ENCODE results near the gene GFPT1. TPM values are rescaled to one million over a fixed set of nuclear protein-coding genes. Genes with fewer than 3 reads are reported as not detected.

GFPT1 gene
- total RNA-seq, 5 donors from 2014 or later (not counting 1 experiment from before 2014, with no cell fraction given), result 14.9 to 22.1 (median 19.8) TPM

GRCh38 chr2:69297216-69297615 lies 89.8 kb downstream of the GFPT1 start:
- Mint-ChIP-seq H3K4me3 (no peak overlapping the region), H3K9me3 (no peaks in the 10 kb centered on the region), H3K27ac (no peak overlapping the region), H3K4me1 (no peaks in the 10 kb centered on the region), H3K36me3 (no peaks in the 10 kb centered on the region), H3K27me3 (peaks cover 7 to 17% of the 10 kb centered on the region in 2 donors)
- DNase-seq, result no peak
- WGBS (ENCODE audit: insufficient coverage), result 92% methylated on average over 8 of the region's 12 CpGs
- no peak for ATAC-seq (replicated peaks in 1 of 4)
- H3K9me3 ChIP-seq, result no peaks in the 10 kb centered on the region
- no peak overlapping the region for H3K27ac ChIP-seq (ENCODE audit: low read length)
- CTCF ChIA-PET, result no interaction called here
- no peaks in the 10 kb centered on the region for H3K4me1 ChIP-seq (ENCODE audit: control insufficient read depth in 1 of 2, extremely low read depth in 1 of 2, insufficient read depth in 2 of 2, low read length in 2 of 2)
- POLR2A ChIA-PET, result no interaction called here
- no peaks in the 10 kb centered on the region for H3K36me3 ChIP-seq (ENCODE audit: control insufficient read depth in 2 of 2, extremely low read depth in 1 of 2, insufficient read depth in 1 of 2, low read length in 1 of 2)
- peaks cover 0 to 12% of the 10 kb centered on the region in 2 experiments for H3K27me3 ChIP-seq (replicated peaks in 1 of 2; ENCODE audit: control insufficient read depth in 2 of 2, extremely low read depth in 1 of 2, insufficient read depth in 2 of 2, low read length in 1 of 2)
- H3K4me3 ChIP-seq (ENCODE audit: control insufficient read depth in 1 of 2, extremely low read depth in 1 of 2, low read length in 1 of 2), result no peak overlapping the region

- 77% methylated on average over 3 of the region's 3 CpGs for WGBS (ENCODE audit: insufficient coverage)
- no peak overlapping the region for H3K27ac ChIP-seq (ENCODE audit: low read length)
- Mint-ChIP-seq H3K4me3 (no peak overlapping the region), H3K9me3 (no peaks in the 10 kb centered on the region), H3K27ac (no peak overlapping the region), H3K27me3 (peaks cover 4 to 15% of the 10 kb centered on the region in 2 donors), H3K4me1 (no peaks in the 10 kb centered on the region), H3K36me3 (no peaks in the 10 kb centered on the region)
- no peak overlapping the region for H3K4me3 ChIP-seq (ENCODE audit: control insufficient read depth in 1 of 2, extremely low read depth in 1 of 2, low read length in 1 of 2)
- no peaks in the 10 kb centered on the region for H3K4me1 ChIP-seq (ENCODE audit: control insufficient read depth in 1 of 2, extremely low read depth in 1 of 2, insufficient read depth in 2 of 2, low read length in 2 of 2)
- H3K36me3 ChIP-seq (ENCODE audit: control insufficient read depth in 2 of 2, extremely low read depth in 1 of 2, insufficient read depth in 1 of 2, low read length in 1 of 2), result no peaks in the 10 kb centered on the region
- ATAC-seq (replicated peaks in 1 of 4), result no peak
- POLR2A ChIA-PET, result interaction anchor here in 1 of 2 donors (0.5 kb wide), 1 partner anchor 89 kb away, joined by 6 read pairs; no protein-coding TSS in a partner anchor
- H3K9me3 ChIP-seq, result no peaks in the 10 kb centered on the region
- DNase-seq, result no peak
- peaks cover 0 to 9% of the 10 kb centered on the region in 2 experiments for H3K27me3 ChIP-seq (replicated peaks in 1 of 2; ENCODE audit: control insufficient read depth in 2 of 2, extremely low read depth in 1 of 2, insufficient read depth in 2 of 2, low read length in 1 of 2)
- CTCF ChIA-PET, result no interaction called here
Measured at GRCh38 chr2:69296421-69296820, 90.6 kb downstream of the GFPT1 start.

- H3K4me1 ChIP-seq (ENCODE audit: control insufficient read depth in 1 of 2, extremely low read depth in 1 of 2, insufficient read depth in 2 of 2, low read length in 2 of 2), result no peaks in the 10 kb centered on the region
- H3K9me3 ChIP-seq, result no peaks in the 10 kb centered on the region
- ChIA-PET CTCF (no interaction called here), POLR2A (no interaction called here)
- no peaks in the 10 kb centered on the region for H3K4me1 Mint-ChIP-seq
- no peaks in the 10 kb centered on the region for H3K9me3 Mint-ChIP-seq
- no peak for ATAC-seq (replicated peaks in 1 of 4)
- H3K27me3 ChIP-seq (replicated peaks in 1 of 2; ENCODE audit: control insufficient read depth in 2 of 2, extremely low read depth in 1 of 2, insufficient read depth in 2 of 2, low read length in 1 of 2), result peaks cover 0 to 9% of the 10 kb centered on the region in 2 experiments
- no peak overlapping the region for H3K27ac ChIP-seq (ENCODE audit: low read length)
- no peak for DNase-seq
- peaks cover 5 to 7% of the 10 kb centered on the region in 2 donors for H3K27me3 Mint-ChIP-seq
- no peak overlapping the region for H3K4me3 Mint-ChIP-seq
- H3K36me3 Mint-ChIP-seq, result no peaks in the 10 kb centered on the region
- WGBS (ENCODE audit: insufficient coverage), result 60% methylated on average over 1 of the region's 3 CpGs
- H3K27ac Mint-ChIP-seq, result no peak overlapping the region
- no peak overlapping the region for H3K4me3 ChIP-seq (ENCODE audit: control insufficient read depth in 1 of 2, extremely low read depth in 1 of 2, low read length in 1 of 2)
- H3K36me3 ChIP-seq (ENCODE audit: control insufficient read depth in 2 of 2, extremely low read depth in 1 of 2, insufficient read depth in 1 of 2, low read length in 1 of 2), result no peaks in the 10 kb centered on the region
Measured at GRCh38 chr2:69292256-69292655, 94.8 kb downstream of the GFPT1 start.

GRCh38 chr2:69291721-69292120 lies 95.3 kb downstream of the GFPT1 start:
- peaks cover 0 to 9% of the 10 kb centered on the region in 2 experiments for H3K27me3 ChIP-seq (replicated peaks in 1 of 2; ENCODE audit: control insufficient read depth in 2 of 2, extremely low read depth in 1 of 2, insufficient read depth in 2 of 2, low read length in 1 of 2)
- no peaks in the 10 kb centered on the region for H3K9me3 Mint-ChIP-seq
- POLR2A ChIA-PET, result no interaction called here
- ATAC-seq (replicated peaks in 1 of 4), result no peak
- no peaks in the 10 kb centered on the region for H3K36me3 ChIP-seq (ENCODE audit: control insufficient read depth in 2 of 2, extremely low read depth in 1 of 2, insufficient read depth in 1 of 2, low read length in 1 of 2)
- 100% methylated on average over 3 of the region's 3 CpGs for WGBS (ENCODE audit: insufficient coverage)
- H3K9me3 ChIP-seq, result no peaks in the 10 kb centered on the region
- H3K27ac ChIP-seq (ENCODE audit: low read length), result no peak overlapping the region
- no peak overlapping the region for H3K27ac Mint-ChIP-seq
- no peak overlapping the region for H3K4me3 Mint-ChIP-seq
- peaks cover 5 to 7% of the 10 kb centered on the region in 2 donors for H3K27me3 Mint-ChIP-seq
- no peaks in the 10 kb centered on the region for H3K4me1 Mint-ChIP-seq
- no peaks in the 10 kb centered on the region for H3K4me1 ChIP-seq (ENCODE audit: control insufficient read depth in 1 of 2, extremely low read depth in 1 of 2, insufficient read depth in 2 of 2, low read length in 2 of 2)
- CTCF ChIA-PET, result no interaction called here
- no peak for DNase-seq
- H3K36me3 Mint-ChIP-seq, result no peaks in the 10 kb centered on the region
- H3K4me3 ChIP-seq (ENCODE audit: control insufficient read depth in 1 of 2, extremely low read depth in 1 of 2, low read length in 1 of 2), result no peak overlapping the region

GRCh38 chr2:69291004-69291650 lies 95.9 kb downstream of the GFPT1 start:
- ChIA-PET CTCF (no interaction called here), POLR2A (no interaction called here)
- Mint-ChIP-seq H3K27ac (no peak overlapping the region), H3K4me3 (no peak overlapping the region), H3K27me3 (peaks cover 5 to 7% of the 10 kb centered on the region in 2 donors), H3K4me1 (no peaks in the 10 kb centered on the region), H3K9me3 (no peaks in the 10 kb centered on the region), H3K36me3 (no peaks in the 10 kb centered on the region)
- Histone ChIP-seq H3K4me1 (ENCODE audit: control insufficient read depth in 1 of 2, extremely low read depth in 1 of 2, insufficient read depth in 2 of 2, low read length in 2 of 2) (no peaks in the 10 kb centered on the region), H3K36me3 (ENCODE audit: control insufficient read depth in 2 of 2, extremely low read depth in 1 of 2, insufficient read depth in 1 of 2, low read length in 1 of 2) (no peaks in the 10 kb centered on the region), H3K27ac (ENCODE audit: low read length) (no peak overlapping the region), H3K4me3 (ENCODE audit: control insufficient read depth in 1 of 2, extremely low read depth in 1 of 2, low read length in 1 of 2) (no peak overlapping the region), H3K27me3 (replicated peaks in 1 of 2; ENCODE audit: control insufficient read depth in 2 of 2, extremely low read depth in 1 of 2, insufficient read depth in 2 of 2, low read length in 1 of 2) (peaks cover 0 to 6% of the 10 kb centered on the region in 2 experiments), H3K9me3 (no peaks in the 10 kb centered on the region)
- DNase-seq, result no peak
- ATAC-seq (replicated peaks in 1 of 4), result no peak

GRCh38 chr2:69288429-69288828 lies 98.6 kb downstream of the GFPT1 start:
- Histone ChIP-seq H3K4me1 (ENCODE audit: control insufficient read depth in 1 of 2, extremely low read depth in 1 of 2, insufficient read depth in 2 of 2, low read length in 2 of 2) (no peaks in the 10 kb centered on the region), H3K27ac (ENCODE audit: low read length) (no peak overlapping the region), H3K27me3 (replicated peaks in 1 of 2; ENCODE audit: control insufficient read depth in 2 of 2, extremely low read depth in 1 of 2, insufficient read depth in 2 of 2, low read length in 1 of 2) (peaks cover 0 to 6% of the 10 kb centered on the region in 2 experiments), H3K36me3 (ENCODE audit: control insufficient read depth in 2 of 2, extremely low read depth in 1 of 2, insufficient read depth in 1 of 2, low read length in 1 of 2) (no peaks in the 10 kb centered on the region), H3K4me3 (ENCODE audit: control insufficient read depth in 1 of 2, extremely low read depth in 1 of 2, low read length in 1 of 2) (no peak overlapping the region), H3K9me3 (no peaks in the 10 kb centered on the region)
- Mint-ChIP-seq H3K27me3 (peaks cover 0 to 7% of the 10 kb centered on the region in 2 donors), H3K9me3 (no peaks in the 10 kb centered on the region), H3K4me1 (no peaks in the 10 kb centered on the region), H3K27ac (no peak overlapping the region), H3K36me3 (no peaks in the 10 kb centered on the region), H3K4me3 (no peak overlapping the region)
- ChIA-PET CTCF (no interaction called here), POLR2A (interaction anchor here in 1 of 2 donors (0.6 kb wide), 1 partner anchor 722 kb away, joined by 6 read pairs; no protein-coding TSS in a partner anchor)
- no peak for DNase-seq
- ATAC-seq (replicated peaks in 1 of 4), result no peak
- WGBS (ENCODE audit: insufficient coverage), result no CpG with 5 or more reads among the region's 1 CpG

All from T-cell (primary cell).